IMR-90 (cell line): ENCODE measurements around the gene GPR183. TPM values are rescaled to one million over a fixed set of nuclear protein-coding genes. Genes with fewer than 3 reads are reported as not detected.

Experiments
- ATAC-seq: fragments of 200-7000 bp; cut with Tn5 transposase; 2 replicates; pipeline ENCODE4 v1.9.1; 2020; ENCODE audit warnings: low read depth, mild to moderate bottlenecking, moderate library complexity
- BruUV-seq: library from RNA; stranded (reverse); fragments of 400-500 nt; replicated peaks from 2 replicates; lab custom pipeline; 2021; lab: Mats Ljungman, UMichigan
- CTCF ChIA-PET: fragments of 300-600 bp; formaldehyde crosslinking; extraction: SDS; loops from one replicate; lab custom pipeline; 2021; ENCODE audit warnings: antibody characterized with exemption; lab: Yijun Ruan, JAX
- POLR2A ChIA-PET: fragments of 300-600 bp; sonication (Branson Sonifier 250); formaldehyde crosslinking; loops from one replicate; lab custom pipeline; 2022; ENCODE audit warnings: antibody characterized with exemption; ENCODE audit not compliant: unreplicated experiment; lab: Charles Lee
- DNase-seq: peaks from one replicate; pipeline ENCODE4 v3.0.0; 2013
- H2AFZ ChIP-seq: replicated peaks from 2 replicates; pipeline ENCODE3; 2013; ENCODE audit warnings: low read length, mild to moderate bottlenecking; ENCODE audit not compliant: poor library complexity
- H2AK5ac ChIP-seq: 2 replicates; pipeline ENCODE4 v1.6.1; 2013; ENCODE audit warnings: low read depth, low read length, inconsistent platforms
- H2AK9ac ChIP-seq: replicated peaks from 2 replicates; pipeline ENCODE3; 2013; ENCODE audit warnings: mild to moderate bottlenecking, low read depth, low read length, moderate library complexity; ENCODE audit not compliant: poor library complexity
- H2BK120ac ChIP-seq: 2 replicates; pipeline ENCODE4 v1.6.1; 2013; ENCODE audit warnings: low read depth, low read length, inconsistent platforms
- H2BK15ac ChIP-seq: 3 replicates; pipeline ENCODE4 v1.6.1; 2013; ENCODE audit warnings: low read depth, low read length, inconsistent platforms
- H2BK20ac ChIP-seq: 2 replicates; pipeline ENCODE4 v1.6.1; 2013; ENCODE audit warnings: low read depth, mild to moderate bottlenecking, inconsistent platforms, low read length, moderate library complexity
- H2BK5ac ChIP-seq: 2 replicates; pipeline ENCODE4 v1.6.1; 2013; ENCODE audit warnings: mild to moderate bottlenecking, low read depth, low read length, inconsistent platforms; ENCODE audit not compliant: poor library complexity, severe bottlenecking
- H3K14ac ChIP-seq: replicated peaks from 2 replicates; pipeline ENCODE4 v1.6.1; 2013; ENCODE audit warnings: low read depth, low read length, inconsistent platforms
- H3K18ac ChIP-seq: 2 replicates; pipeline ENCODE4 v1.6.1; 2013; ENCODE audit warnings: low read depth, low read length, control low read depth
- H3K23ac ChIP-seq: 2 replicates; pipeline ENCODE4 v1.6.1; 2013; ENCODE audit warnings: low read depth, low read length, inconsistent platforms
- H3K27ac ChIP-seq: 2 replicates; pipeline ENCODE4 v1.5.1; 2013; ENCODE audit warnings: mild to moderate bottlenecking, control low read depth, low read length; ENCODE audit not compliant: insufficient read depth
- H3K27me3 ChIP-seq: 2 replicates; pipeline ENCODE4 v1.6.1; 2013; ENCODE audit warnings: low read length; ENCODE audit not compliant: control insufficient read depth, insufficient read depth
- H3K36me3 ChIP-seq: 2 replicates; pipeline ENCODE4 v1.6.1; 2013; ENCODE audit warnings: low read length, mixed read lengths; ENCODE audit not compliant: control insufficient read depth, insufficient read depth
- H3K4ac ChIP-seq: 2 replicates; pipeline ENCODE4 v1.6.1; 2013; ENCODE audit warnings: low read depth, low read length, inconsistent platforms
- H3K4me1 ChIP-seq: 2 replicates; pipeline ENCODE4 v1.6.1; 2013; ENCODE audit warnings: low read length, mixed read lengths; ENCODE audit not compliant: control insufficient read depth, insufficient read depth
- H3K4me2 ChIP-seq: 2 replicates; pipeline ENCODE4 v1.6.1; 2013; ENCODE audit warnings: low read depth, mild to moderate bottlenecking, control low read depth, low read length, moderate library complexity
- H3K4me3 ChIP-seq: 2 replicates; pipeline ENCODE4 v1.5.1; 2013; ENCODE audit warnings: low read depth, mild to moderate bottlenecking, control low read depth, low read length, moderate library complexity; ENCODE audit not compliant: insufficient read depth
- H3K56ac ChIP-seq: 2 replicates; pipeline ENCODE4 v1.6.1; 2013; ENCODE audit warnings: low read length, inconsistent platforms; ENCODE audit not compliant: insufficient read depth; ENCODE audit errors: extremely low read depth
- H3K79me1 ChIP-seq, 2 experiments: 2 replicates each; pipeline ENCODE4 v1.6.1; 2013; ENCODE audit warnings: low read length in 2 of 2, inconsistent platforms in 1 of 2, low read depth in 1 of 2
- H3K9ac ChIP-seq: 2 replicates; pipeline ENCODE4 v1.6.1; 2013; ENCODE audit warnings: low read depth, low read length, control low read depth
- H3K9me1 ChIP-seq: 2 replicates; pipeline ENCODE4 v1.6.1; 2013; ENCODE audit warnings: low read length, inconsistent platforms; ENCODE audit not compliant: insufficient read depth
- H3K9me3 ChIP-seq: 2 replicates; pipeline ENCODE4 v1.6.1; 2013; ENCODE audit warnings: low read length; ENCODE audit not compliant: control insufficient read depth, insufficient read depth
- H4K20me1 ChIP-seq: 2 replicates; pipeline ENCODE4 v1.6.1; 2013; ENCODE audit warnings: low read length, inconsistent platforms; ENCODE audit not compliant: insufficient read depth
- H4K5ac ChIP-seq: 2 replicates; pipeline ENCODE4 v1.6.1; 2013; ENCODE audit warnings: mild to moderate bottlenecking, low read depth, low read length, control low read depth
- H4K8ac ChIP-seq, 2 experiments: 2 replicates each; pipeline ENCODE4 v1.6.1; 2013; ENCODE audit warnings: low read depth in 2 of 2, low read length in 2 of 2, control low read depth in 1 of 2, inconsistent platforms in 1 of 2
- H4K91ac ChIP-seq: 2 replicates; pipeline ENCODE4 v1.6.1; 2013; ENCODE audit warnings: low read depth, low read length, inconsistent platforms; ENCODE audit not compliant: insufficient read depth
- CEBPB ChIP-seq: IDR thresholded peaks from 2 replicates; pipeline ENCODE4 v1.6.1; 2012; ENCODE audit warnings: low read depth, low read length, improper control_type of control experiment
- CHD1 ChIP-seq: IDR thresholded peaks from 2 replicates; pipeline ENCODE4 v1.6.1; 2012; ENCODE audit warnings: low read depth, low read length, improper control_type of control experiment
- FOS ChIP-seq: fragments of 150-350 bp; IDR thresholded peaks from 2 replicates; pipeline ENCODE4 v1.6.1; 2016; ENCODE audit warnings: low read depth, low read length
- MAFK ChIP-seq: IDR thresholded peaks from 2 replicates; pipeline ENCODE4 v1.6.1; 2012; ENCODE audit warnings: low read depth, low read length, improper control_type of control experiment
- MAZ ChIP-seq: IDR thresholded peaks from 2 replicates; pipeline ENCODE4 v1.6.1; 2012; ENCODE audit warnings: low read depth, mild to moderate bottlenecking, low read length, improper control_type of control experiment, moderate library complexity, borderline replicate concordance
- MXI1 ChIP-seq: IDR thresholded peaks from 2 replicates; pipeline ENCODE4 v1.6.1; 2012; ENCODE audit warnings: low read depth, mild to moderate bottlenecking, low read length, moderate library complexity, borderline replicate concordance
- NFE2L2 ChIP-seq: fragments of 150-350 bp; IDR thresholded peaks from 2 replicates; pipeline ENCODE4 v1.6.1; 2016; ENCODE audit warnings: low read depth, mild to moderate bottlenecking, low read length
- POLR2A ChIP-seq: IDR thresholded peaks from 2 replicates; pipeline ENCODE4 v1.6.1; 2012; ENCODE audit warnings: mild to moderate bottlenecking, low read depth, low read length
- RAD21 ChIP-seq: IDR thresholded peaks from 2 replicates; pipeline ENCODE4 v1.6.1; 2012; ENCODE audit warnings: low read length, improper control_type of control experiment
- RCOR1 ChIP-seq: IDR thresholded peaks from 2 replicates; pipeline ENCODE4 v1.6.1; 2012; ENCODE audit warnings: mild to moderate bottlenecking, low read length, improper control_type of control experiment; ENCODE audit not compliant: insufficient replicate concordance
- RFX5 ChIP-seq: IDR thresholded peaks from 2 replicates; pipeline ENCODE4 v1.8.0; 2012; ENCODE audit warnings: low read depth, mild to moderate bottlenecking, low read length, moderate library complexity
- SMC3 ChIP-seq: fragments of 150-350 bp; IDR thresholded peaks from 2 replicates; pipeline ENCODE4 v1.6.1; 2016; ENCODE audit warnings: low read depth, mild to moderate bottlenecking, antibody characterized with exemption, low read length, moderate library complexity
- WGBS, 2 experiments: methylation state at CpG; one replicate each; pipeline versions ENCODE4 v1.1.5 to v1.1.7; 2013; ENCODE audit warnings: missing lambda C conversion rate in 2 of 2; ENCODE audit not compliant: insufficient read length in 1 of 2; ENCODE audit errors: extremely low coverage in 2 of 2; 5-methylcytosine and 5-hydroxymethylcytosine counted together
- dilution Hi-C: fragments of 300-500 bp; cut with HindIII; formaldehyde crosslinking; loops from one replicate; pipeline ENCODE4 v1.14.3; 2018; ENCODE audit warnings: low sequenced_read_pairs; ENCODE audit not compliant: unreplicated experiment
- in situ Hi-C: fragments of 300-500 bp; cut with MboI; formaldehyde crosslinking; loops from 3 replicates; pipeline ENCODE4 v1.14.3; 2019; ENCODE audit warnings: low sequenced_read_pairs, inconsistent platforms, mixed read lengths
- intact Hi-C: fragments of 100-400 bp; cut with micrococcal nuclease; formaldehyde crosslinking; loops from 2 replicates; pipeline ENCODE4 v1.10.0; 2022
- polyA plus RNA-seq, 3 experiments: library from polyadenylated mRNA; depleted of rRNA; stranded (reverse); fragments of >200 nt; gene quantifications; 2 replicates each; pipeline ENCODE4 v1.2.3, GENCODE V29; 2012; ENCODE audit warnings: low replicate concordance in 1 of 3
- total RNA-seq: library from RNA; depleted of rRNA; stranded (reverse); fragments of >200 nt; gene quantifications from 2 replicates; pipeline ENCODE4 v1.2.3, GENCODE V29; 2012
- TF ChIP-seq, protein P1 (sequence below): fragments of 150-350 bp; IDR thresholded peaks from 2 replicates; pipeline ENCODE4 v1.6.1; 2017; ENCODE audit warnings: mild to moderate bottlenecking, antibody characterized with exemption, low read length, low read depth
- TF ChIP-seq, protein P2 (sequence below): conservative IDR thresholded peaks from 2 replicates; pipeline ENCODE4 v1.5.1; 2012; ENCODE audit warnings: mild to moderate bottlenecking, low read depth, low read length, improper control_type of control experiment
- TF ChIP-seq, protein P3 (sequence below): fragments of 150-350 bp; IDR thresholded peaks from 2 replicates; pipeline ENCODE4 v1.6.1; 2016; ENCODE audit warnings: low read depth, mild to moderate bottlenecking, low read length, moderate library complexity, borderline replicate concordance

GPR183 gene
- total and polyA plus RNA-seq, 2 of the 4 experiments (the other 2 are of a cell fraction) = 0.18 to 0.31 TPM

DNA sequence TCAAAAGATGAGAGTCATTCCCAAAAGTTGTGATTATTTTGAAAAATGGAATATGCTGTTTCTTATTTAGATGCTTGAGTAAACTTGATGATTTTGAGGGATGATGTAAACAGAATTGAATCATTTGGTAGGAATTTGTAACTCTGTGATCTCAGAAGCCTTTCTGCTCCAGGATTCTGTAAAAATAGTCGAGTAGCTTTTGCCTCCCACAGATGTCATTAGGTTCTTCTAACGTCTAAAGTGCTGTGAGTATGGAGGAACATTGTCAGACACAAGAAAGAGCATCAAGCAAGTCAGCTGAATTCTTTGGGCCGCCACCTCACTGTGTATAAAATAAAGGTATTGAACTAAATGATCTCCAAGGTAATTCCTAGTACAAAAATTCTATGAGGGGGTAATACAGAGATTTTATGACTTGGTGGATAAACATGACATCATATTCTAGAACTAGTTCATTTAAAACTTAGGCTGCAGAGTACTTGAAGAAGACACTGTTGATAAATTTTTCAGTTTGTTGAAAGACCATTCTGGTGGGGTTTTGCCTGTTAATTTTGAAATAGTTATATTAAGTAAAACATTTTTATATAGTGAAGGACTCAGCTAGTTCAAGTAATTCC is 1.4 kb upstream of the GPR183 start:
- Histone ChIP-seq H3K9ac (no peak overlapping the region), H3K4ac (no peak overlapping the region), H4K5ac (no peak overlapping the region), H3K14ac (no peak overlapping the region), H3K36me3 (peaks cover 2% of the 10 kb centered on the region; the same call in 1 of the 2 replicates), H2BK5ac (no peak overlapping the region), H3K4me3 (no peak overlapping the region), H3K56ac (no peak overlapping the region), H3K79me1 (peaks cover 18 to 25% of the 10 kb centered on the region in 2 experiments), H2AK9ac (no peak overlapping the region), H4K20me1 (peaks cover 29% of the 10 kb centered on the region), H3K27me3 (no peaks in the 10 kb centered on the region), H3K18ac (no peak overlapping the region), H3K27ac (no peak overlapping the region), H3K9me1 (peaks cover 25% of the 10 kb centered on the region), H4K8ac (no peak overlapping the region), H2BK20ac (peak overlapping the region; percentile 38; the same call in 1 of the 2 replicates), H2AK5ac (no peak overlapping the region), H2BK120ac (no peak overlapping the region; the same call in 1 of the 2 replicates), H3K4me2 (no peak overlapping the region; the same call in 1 of the 2 replicates), H3K4me1 (peaks cover 22% of the 10 kb centered on the region), H3K23ac (no peak overlapping the region), H3K9me3 (no peaks in the 10 kb centered on the region), H2BK15ac (no peak overlapping the region), H2AFZ (no peak overlapping the region), H4K91ac (no peak overlapping the region)
- dilution Hi-C loops (no loop called here), in situ Hi-C loops (no loop called here), intact Hi-C loops (no loop called here)
- ATAC-seq = peak; percentile 10
- ChIA-PET CTCF (interaction anchor here (0.7 kb wide), 2 partner anchors 128 to 1025 kb away, joined by 3 read pairs; no protein-coding TSS in a partner anchor), POLR2A (interaction anchor here (0.6 kb wide), 1 partner anchor 1163 kb away, joined by 8 read pairs; no protein-coding TSS in a partner anchor)
- WGBS, 2 experiments = no CpG with 5 or more reads among the region's 3 CpGs
- no TSS peak for BruUV-seq
- peak; percentile 63 for DNase-seq
- TF ChIP-seq CHD1 (no peak), MXI1 (no peak), RCOR1 (no peak), MAZ (no peak), NFE2L2 (no peak), CEBPB (no peak), RAD21 (no peak), SMC3 (no peak), FOS (no peak), RFX5 (no peak), MAFK (no peak), POLR2A (no peak)
- TF ChIP-seq, protein P1, sequence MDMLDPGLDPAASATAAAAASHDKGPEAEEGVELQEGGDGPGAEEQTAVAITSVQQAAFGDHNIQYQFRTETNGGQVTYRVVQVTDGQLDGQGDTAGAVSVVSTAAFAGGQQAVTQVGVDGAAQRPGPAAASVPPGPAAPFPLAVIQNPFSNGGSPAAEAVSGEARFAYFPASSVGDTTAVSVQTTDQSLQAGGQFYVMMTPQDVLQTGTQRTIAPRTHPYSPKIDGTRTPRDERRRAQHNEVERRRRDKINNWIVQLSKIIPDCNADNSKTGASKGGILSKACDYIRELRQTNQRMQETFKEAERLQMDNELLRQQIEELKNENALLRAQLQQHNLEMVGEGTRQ = no peak
- TF ChIP-seq, protein P2, sequence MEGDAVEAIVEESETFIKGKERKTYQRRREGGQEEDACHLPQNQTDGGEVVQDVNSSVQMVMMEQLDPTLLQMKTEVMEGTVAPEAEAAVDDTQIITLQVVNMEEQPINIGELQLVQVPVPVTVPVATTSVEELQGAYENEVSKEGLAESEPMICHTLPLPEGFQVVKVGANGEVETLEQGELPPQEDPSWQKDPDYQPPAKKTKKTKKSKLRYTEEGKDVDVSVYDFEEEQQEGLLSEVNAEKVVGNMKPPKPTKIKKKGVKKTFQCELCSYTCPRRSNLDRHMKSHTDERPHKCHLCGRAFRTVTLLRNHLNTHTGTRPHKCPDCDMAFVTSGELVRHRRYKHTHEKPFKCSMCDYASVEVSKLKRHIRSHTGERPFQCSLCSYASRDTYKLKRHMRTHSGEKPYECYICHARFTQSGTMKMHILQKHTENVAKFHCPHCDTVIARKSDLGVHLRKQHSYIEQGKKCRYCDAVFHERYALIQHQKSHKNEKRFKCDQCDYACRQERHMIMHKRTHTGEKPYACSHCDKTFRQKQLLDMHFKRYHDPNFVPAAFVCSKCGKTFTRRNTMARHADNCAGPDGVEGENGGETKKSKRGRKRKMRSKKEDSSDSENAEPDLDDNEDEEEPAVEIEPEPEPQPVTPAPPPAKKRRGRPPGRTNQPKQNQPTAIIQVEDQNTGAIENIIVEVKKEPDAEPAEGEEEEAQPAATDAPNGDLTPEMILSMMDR = no peak
- TF ChIP-seq, protein P3, sequence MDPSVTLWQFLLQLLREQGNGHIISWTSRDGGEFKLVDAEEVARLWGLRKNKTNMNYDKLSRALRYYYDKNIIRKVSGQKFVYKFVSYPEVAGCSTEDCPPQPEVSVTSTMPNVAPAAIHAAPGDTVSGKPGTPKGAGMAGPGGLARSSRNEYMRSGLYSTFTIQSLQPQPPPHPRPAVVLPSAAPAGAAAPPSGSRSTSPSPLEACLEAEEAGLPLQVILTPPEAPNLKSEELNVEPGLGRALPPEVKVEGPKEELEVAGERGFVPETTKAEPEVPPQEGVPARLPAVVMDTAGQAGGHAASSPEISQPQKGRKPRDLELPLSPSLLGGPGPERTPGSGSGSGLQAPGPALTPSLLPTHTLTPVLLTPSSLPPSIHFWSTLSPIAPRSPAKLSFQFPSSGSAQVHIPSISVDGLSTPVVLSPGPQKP = no peak
